Measurements from ENCODE around the gene SPEG.

Gene SPEG

DNA sequence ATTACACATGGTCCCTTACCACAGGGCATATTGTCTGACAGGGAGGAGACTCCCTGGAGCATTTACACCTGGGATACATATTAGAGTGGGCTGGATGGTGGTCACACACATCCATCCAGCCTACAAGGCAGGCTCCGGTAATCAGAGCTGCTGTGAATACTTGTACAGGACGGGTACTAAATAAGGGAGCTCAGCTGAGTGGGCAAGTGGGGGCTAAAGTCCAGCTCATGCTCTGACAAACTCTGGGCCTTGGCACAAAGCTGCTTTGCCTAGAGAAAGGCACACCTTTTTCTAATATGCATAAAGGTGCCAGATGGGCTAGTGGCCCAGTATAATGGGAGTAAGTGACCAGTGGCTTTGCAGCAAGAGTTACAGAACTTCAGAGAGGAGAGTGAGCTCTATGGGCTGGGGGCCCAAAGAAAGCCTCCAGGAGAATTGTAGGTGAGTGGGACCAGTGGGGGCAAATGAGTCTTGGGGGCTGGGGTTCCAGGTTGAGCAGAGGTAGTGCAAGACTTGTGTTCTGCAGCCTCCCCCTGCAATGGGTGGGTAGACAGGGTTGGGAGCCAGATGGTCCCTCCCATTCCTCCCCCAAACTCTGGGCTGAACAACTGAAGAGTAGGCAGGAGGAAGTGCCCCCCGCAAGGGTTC is 110.8 kb downstream of the SPEG start:
- DNase-seq, result no peak
- in situ Hi-C loops (cut with HindIII; ENCODE audit: low pct_ligation_motif_present, low pct_unique_long_range_greater_than_20kb, low sequenced_read_pairs), result no loop called here

DNA sequence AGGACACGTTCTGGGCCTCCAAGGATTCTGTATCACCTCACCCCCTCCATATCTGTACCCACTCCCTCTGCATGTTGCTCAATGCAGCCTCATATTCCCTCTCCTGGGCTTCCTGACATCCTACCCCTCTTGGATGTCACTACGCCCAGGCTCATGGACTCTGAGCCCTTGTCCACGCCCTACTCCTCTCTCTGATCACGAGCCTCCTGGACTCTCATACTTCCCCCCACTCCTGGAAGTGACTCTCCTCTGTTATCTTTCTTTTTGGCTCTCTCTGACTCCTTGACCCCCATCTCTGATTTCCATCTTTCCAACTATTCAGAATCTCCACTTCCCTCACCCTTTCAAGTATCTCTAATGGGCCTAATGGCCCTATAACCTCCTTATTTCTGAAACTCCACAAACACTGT is 111.3 kb downstream of the SPEG start:
- in situ Hi-C loops (cut with HindIII; ENCODE audit: low pct_ligation_motif_present, low pct_unique_long_range_greater_than_20kb, low sequenced_read_pairs), result no loop called here
- DNase-seq, result no peak

DNA sequence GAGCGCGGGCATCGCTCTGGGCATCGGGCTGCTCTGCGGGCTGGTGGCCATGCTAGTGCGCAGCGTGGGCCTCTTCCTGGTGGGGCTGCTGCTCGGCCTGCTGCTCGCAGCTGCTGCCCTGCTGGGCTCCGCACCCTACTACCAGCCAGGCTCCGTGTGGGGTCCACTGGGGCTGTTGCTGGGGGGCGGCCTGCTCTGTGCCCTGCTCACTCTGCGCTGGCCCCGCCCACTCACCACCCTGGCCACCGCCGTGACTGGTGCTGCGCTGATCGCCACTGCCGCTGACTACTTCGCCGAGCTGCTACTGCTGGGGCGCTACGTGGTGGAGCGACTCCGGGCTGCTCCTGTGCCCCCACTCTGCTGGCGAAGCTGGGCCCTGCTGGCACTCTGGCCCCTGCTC is 113.0 kb downstream of the SPEG start:
- in situ Hi-C loops (cut with HindIII; ENCODE audit: low pct_ligation_motif_present, low pct_unique_long_range_greater_than_20kb, low sequenced_read_pairs), result no loop called here
- DNase-seq, result no peak

All from ACHN (cell line).